ENCODE results near the gene CCDC85A. TPM values are rescaled to one million over a fixed set of nuclear protein-coding genes. Genes with fewer than 3 reads are reported as not detected.

CCDC85A gene
- total RNA-seq, 1 donor from 2014 or later: 16.4 TPM

- Mint-ChIP-seq H3K9me3 (ENCODE audit: unreplicated experiment) (no peaks in the 10 kb centered on the region), H3K27me3 (ENCODE audit: unreplicated experiment) (no peaks in the 10 kb centered on the region), H3K4me3 (ENCODE audit: unreplicated experiment) (no peak overlapping the region), H3K36me3 (ENCODE audit: low read depth, unreplicated experiment) (no peaks in the 10 kb centered on the region), H3K27ac (ENCODE audit: unreplicated experiment) (no peak overlapping the region), H3K4me1 (ENCODE audit: unreplicated experiment) (peaks cover 2% of the 10 kb centered on the region)
- DNase-seq (ENCODE audit: low spot score): no peak
- TF ChIP-seq CTCF (IDR thresholded peaks at IDR 0.05; ENCODE audit: unreplicated experiment): no peak
Observed at GRCh38 chr2:56382466-56382865, 198.7 kb downstream of the CCDC85A start.

GRCh38 chr2:56386657-56387056 lies 202.9 kb downstream of the CCDC85A start:
- no peak for TF ChIP-seq CTCF (IDR thresholded peaks at IDR 0.05; ENCODE audit: unreplicated experiment)
- H3K27me3 Mint-ChIP-seq (ENCODE audit: unreplicated experiment): no peaks in the 10 kb centered on the region
- no peak overlapping the region for H3K27ac Mint-ChIP-seq (ENCODE audit: unreplicated experiment)

GRCh38 chr2:56390644-56391043 lies 206.9 kb downstream of the CCDC85A start:
- no peaks in the 10 kb centered on the region for H3K27me3 Mint-ChIP-seq (ENCODE audit: unreplicated experiment)
- no peak overlapping the region for H3K4me3 Mint-ChIP-seq (ENCODE audit: unreplicated experiment)
- no peak for DNase-seq (ENCODE audit: low spot score)
- H3K9me3 Mint-ChIP-seq (ENCODE audit: unreplicated experiment): no peaks in the 10 kb centered on the region
- H3K4me1 Mint-ChIP-seq (ENCODE audit: unreplicated experiment): peaks cover 12% of the 10 kb centered on the region
- no peak overlapping the region for H3K27ac Mint-ChIP-seq (ENCODE audit: unreplicated experiment)
- H3K36me3 Mint-ChIP-seq (ENCODE audit: low read depth, unreplicated experiment): no peaks in the 10 kb centered on the region
- no peak for TF ChIP-seq CTCF (IDR thresholded peaks at IDR 0.05; ENCODE audit: unreplicated experiment)

More at GRCh38 chr2:56386657-56387056, 202.9 kb downstream of the CCDC85A start:
- H3K36me3 Mint-ChIP-seq (ENCODE audit: low read depth, unreplicated experiment): no peaks in the 10 kb centered on the region
- no peak for DNase-seq (ENCODE audit: low spot score)
- H3K4me1 Mint-ChIP-seq (ENCODE audit: unreplicated experiment): peaks cover 5% of the 10 kb centered on the region
- H3K9me3 Mint-ChIP-seq (ENCODE audit: unreplicated experiment): no peaks in the 10 kb centered on the region
- no peak overlapping the region for H3K4me3 Mint-ChIP-seq (ENCODE audit: unreplicated experiment)

GRCh38 chr2:56410140-56410539 lies 226.3 kb downstream of the CCDC85A start:
- DNase-seq (ENCODE audit: low spot score): no peak
- H3K27ac Mint-ChIP-seq (ENCODE audit: unreplicated experiment): no peak overlapping the region
- H3K4me3 Mint-ChIP-seq (ENCODE audit: unreplicated experiment): no peak overlapping the region
- peaks cover 5% of the 10 kb centered on the region for H3K4me1 Mint-ChIP-seq (ENCODE audit: unreplicated experiment)
- H3K36me3 Mint-ChIP-seq (ENCODE audit: low read depth, unreplicated experiment): no peaks in the 10 kb centered on the region
- H3K27me3 Mint-ChIP-seq (ENCODE audit: unreplicated experiment): no peaks in the 10 kb centered on the region
- no peaks in the 10 kb centered on the region for H3K9me3 Mint-ChIP-seq (ENCODE audit: unreplicated experiment)
- TF ChIP-seq CTCF (IDR thresholded peaks at IDR 0.05; ENCODE audit: unreplicated experiment): no peak

GRCh38 chr2:56416500-56417176 lies 232.8 kb downstream of the CCDC85A start:
- DNase-seq (ENCODE audit: low spot score): no peak
- Mint-ChIP-seq H3K9me3 (ENCODE audit: unreplicated experiment) (no peaks in the 10 kb centered on the region), H3K4me3 (ENCODE audit: unreplicated experiment) (no peak overlapping the region), H3K4me1 (ENCODE audit: unreplicated experiment) (no peaks in the 10 kb centered on the region), H3K36me3 (ENCODE audit: low read depth, unreplicated experiment) (no peaks in the 10 kb centered on the region), H3K27ac (ENCODE audit: unreplicated experiment) (no peak overlapping the region), H3K27me3 (ENCODE audit: unreplicated experiment) (no peaks in the 10 kb centered on the region)
- no peak for TF ChIP-seq CTCF (IDR thresholded peaks at IDR 0.05; ENCODE audit: unreplicated experiment)

Measured in endothelial cell (in vitro differentiated cells).